GM19023 (cell line): ENCODE results near the gene TMPRSS6.
"Not testable (repeated sequence)": the region's sequence is repeated elsewhere in the genome, so short reads cannot be mapped to it uniquely, and the experiment has no call there.

Source experiments
- ATAC-seq: cut with Tn5 transposase; IDR thresholded peaks from one replicate; pipeline ENCODE4 v1.9.1; 2021; ENCODE audit warnings: mild to moderate bottlenecking, moderate library complexity; ENCODE audit not compliant: unreplicated experiment

The TMPRSS6 gene

GRCh38 chr22:37090920-37091695, 18.4 kb downstream of the TMPRSS6 start:
- no peak for ATAC-seq

- no peak for ATAC-seq
Measured at GRCh38 chr22:37089434-37089833, 20.1 kb downstream of the TMPRSS6 start.

- ATAC-seq = no peak
Measured at GRCh38 chr22:37088750-37089408, 20.6 kb downstream of the TMPRSS6 start.

GRCh38 chr22:37088108-37088605, 21.4 kb downstream of the TMPRSS6 start:
- no peak for ATAC-seq

GRCh38 chr22:37086184-37086583, 23.3 kb downstream of the TMPRSS6 start:
- ATAC-seq = no peak

- ATAC-seq = no peak
Measured at GRCh38 chr22:37084385-37084784, 25.1 kb downstream of the TMPRSS6 start.

GRCh38 chr22:37083914-37084313, 25.6 kb downstream of the TMPRSS6 start:
- no peak for ATAC-seq

- no peak for ATAC-seq
Measured at GRCh38 chr22:37082251-37082873, 27.2 kb downstream of the TMPRSS6 start.

GRCh38 chr22:37080838-37081237, 28.7 kb downstream of the TMPRSS6 start:
- no peak for ATAC-seq

GRCh38 chr22:37080438-37080837, 29.1 kb downstream of the TMPRSS6 start:
- ATAC-seq = no peak

GRCh38 chr22:37079668-37080171, 29.8 kb downstream of the TMPRSS6 start:
- ATAC-seq = no peak

- ATAC-seq = no peak
Measured at GRCh38 chr22:37079158-37079557, 30.4 kb downstream of the TMPRSS6 start.

GRCh38 chr22:37077802-37078448, 31.6 kb downstream of the TMPRSS6 start:
- no peak for ATAC-seq

- no peak for ATAC-seq
Measured at GRCh38 chr22:37075822-37076433, 33.6 kb downstream of the TMPRSS6 start.

GRCh38 chr22:37075046-37075445, 34.5 kb downstream of the TMPRSS6 start:
- ATAC-seq = no peak

- ATAC-seq = no peak
Measured at GRCh38 chr22:37074537-37074936, 35.0 kb downstream of the TMPRSS6 start.

- ATAC-seq = no peak
Measured at GRCh38 chr22:37072673-37073072, 36.8 kb downstream of the TMPRSS6 start.

- ATAC-seq = not testable (repeated sequence)
Measured at GRCh38 chr22:37071850-37072592, 37.5 kb downstream of the TMPRSS6 start.

GRCh38 chr22:37070744-37071143, 38.8 kb downstream of the TMPRSS6 start:
- ATAC-seq = no peak

- ATAC-seq = no peak
Measured at GRCh38 chr22:37070334-37070733, 39.2 kb downstream of the TMPRSS6 start.
